Subcutaneous adipose tissue (tissue), 4 donors: ENCODE measurements around the gene SLC25A33. TPM values are rescaled to one million over a fixed set of nuclear protein-coding genes. Genes with fewer than 3 reads are reported as not detected.

Source experiments
- CTCF ChIP-seq: fragments of 450-650 bp; IDR thresholded peaks from one replicate; pipeline ENCODE4 v1.5.1; 2016; ENCODE audit warnings: low read depth, mild to moderate bottlenecking, control low read depth, antibody characterized with exemption, moderate library complexity
- total RNA-seq, 4 donors: library from RNA; depleted of rRNA; stranded (reverse); fragments of >200 nt; gene quantifications; one replicate each; pipeline ENCODE4 v1.1.0, GENCODE V29; 2016

Gene SLC25A33
- total RNA-seq, 4 donors from 2014 or later, result 8.5 to 28.8 (median 12.9) TPM

- TF ChIP-seq CTCF, result no peak
These were observed 84.8 kb downstream of the SLC25A33 start for GRCh38 chr1:9624081-9624480.

- no peak for TF ChIP-seq CTCF
These were observed 86.9 kb downstream of the SLC25A33 start for GRCh38 chr1:9626201-9626608.

- TF ChIP-seq CTCF, result no peak
These were observed 89.5 kb downstream of the SLC25A33 start for GRCh38 chr1:9628541-9629444.

- no peak for TF ChIP-seq CTCF
These were observed 90.4 kb downstream of the SLC25A33 start for GRCh38 chr1:9629445-9630201.

GRCh38 chr1:9630331-9631111 lies 91.3 kb downstream of the SLC25A33 start:
- TF ChIP-seq CTCF, result no peak

GRCh38 chr1:9631613-9632012 lies 92.3 kb downstream of the SLC25A33 start:
- TF ChIP-seq CTCF, result no peak

- no peak for TF ChIP-seq CTCF
These were observed 94.2 kb downstream of the SLC25A33 start for GRCh38 chr1:9633493-9633892.
